ENCODE data around the gene PPP2R2B. TPM values are rescaled to one million over a fixed set of nuclear protein-coding genes. Genes with fewer than 3 reads are reported as not detected.

PPP2R2B gene
- total RNA-seq, 1 experiment from 2014 or later = 20.3 TPM

GRCh38 chr5:146540414-146540813 lies 338.1 kb downstream of the PPP2R2B start:
- DNase-seq (ENCODE audit: low spot score) (no peak), ATAC-seq (no peak)
- ChIA-PET CTCF (interaction anchor here (1.1 to 4.6 kb wide), 3 partner anchors 335 to 560 kb away, joined by 3 to 65 read pairs (median 4); no protein-coding TSS in a partner anchor), POLR2A (no interaction called here)
- no peaks in the 10 kb centered on the region for H3K9me3 Mint-ChIP-seq
- H3K36me3 Mint-ChIP-seq = no peaks in the 10 kb centered on the region
- H3K4me1 Mint-ChIP-seq = peaks cover 8% of the 10 kb centered on the region
- H3K27ac Mint-ChIP-seq = no peak overlapping the region
- no peak for TF ChIP-seq USF2 (CRISPR knock-in tag; IDR thresholded peaks at IDR 0.05)
- no peak for TF ChIP-seq ARID4B (CRISPR knock-in tag; IDR thresholded peaks at IDR 0.05; ENCODE audit: borderline replicate concordance)
- no peak for TF ChIP-seq NFYB (CRISPR knock-in tag; conservative IDR thresholded peaks at IDR 0.05; ENCODE audit: low read depth)
- no peak for TF ChIP-seq OVOL2 (CRISPR knock-in tag; IDR thresholded peaks at IDR 0.05; ENCODE audit: borderline replicate concordance)
- no peak for TF ChIP-seq HMGA2 (CRISPR knock-in tag; IDR thresholded peaks at IDR 0.05)
- no peak for TF ChIP-seq FOXP1 (CRISPR knock-in tag; IDR thresholded peaks at IDR 0.05; ENCODE audit: borderline replicate concordance)
- no peak for TF ChIP-seq MLX (CRISPR knock-in tag; IDR thresholded peaks at IDR 0.05)
- no peak for TF ChIP-seq SMAD3 (CRISPR knock-in tag; IDR thresholded peaks at IDR 0.05; ENCODE audit: borderline replicate concordance)
- TF ChIP-seq NFATC4 (CRISPR knock-in tag; IDR thresholded peaks at IDR 0.05) = no peak
- TF ChIP-seq TCF7 (CRISPR knock-in tag; IDR thresholded peaks at IDR 0.05; ENCODE audit: low read depth) = no peak
- no peak for TF ChIP-seq NFE2L1 (CRISPR knock-in tag; IDR thresholded peaks at IDR 0.05)
- TF ChIP-seq FOXP4 (CRISPR knock-in tag; IDR thresholded peaks at IDR 0.05) = no peak
- TF ChIP-seq ZBTB21 (CRISPR knock-in tag; IDR thresholded peaks at IDR 0.05; ENCODE audit: borderline replicate concordance) = no peak
- TF ChIP-seq ZNF138 (CRISPR knock-in tag; conservative IDR thresholded peaks at IDR 0.05) = no peak
- no peak for TF ChIP-seq NR3C1 (CRISPR knock-in tag; conservative IDR thresholded peaks at IDR 0.05; ENCODE audit: low read depth)
- no peak for TF ChIP-seq PRDM15 (CRISPR knock-in tag; IDR thresholded peaks at IDR 0.05)
- no peak for TF ChIP-seq EMX1 (CRISPR knock-in tag; IDR thresholded peaks at IDR 0.05)
- no peaks in the 10 kb centered on the region for H3K27me3 Mint-ChIP-seq (ENCODE audit: low read depth)
- H3K4me3 Mint-ChIP-seq = no peak overlapping the region
